Fibroblast of lung (primary cell): ENCODE data around the gene DCTN2. TPM values are rescaled to one million over a fixed set of nuclear protein-coding genes. Genes with fewer than 3 reads are reported as not detected.
"Not testable (repeated sequence)": the region's sequence is repeated elsewhere in the genome, so short reads cannot be mapped to it uniquely, and the experiment has no call there.

Experiments used
- DNase-seq, 2 donors: peaks; one replicate each; pipeline versions ENCODE4 v3.0.0 to v3.0.0-alpha.2; 2010; ENCODE audit warnings: low read depth in 2 of 2
- H2AFZ ChIP-seq: 2 replicates; pipeline ENCODE4 v1.5.1; 2012; ENCODE audit warnings: low read length, control low read depth, inconsistent platforms
- H3K27ac ChIP-seq: 2 replicates; pipeline ENCODE4 v1.5.1; 2011; ENCODE audit warnings: low read length, control low read depth; ENCODE audit not compliant: insufficient read depth
- H3K27me3 ChIP-seq: 2 replicates; pipeline ENCODE4 v1.5.1; 2011; ENCODE audit warnings: mild to moderate bottlenecking, low read length; ENCODE audit not compliant: control insufficient read depth, insufficient read depth
- H3K36me3 ChIP-seq: 2 replicates; pipeline ENCODE4 v1.5.1; 2011; ENCODE audit warnings: low read length; ENCODE audit not compliant: control insufficient read depth, insufficient read depth
- H3K4me1 ChIP-seq: 2 replicates; pipeline ENCODE4 v1.5.1; 2011; ENCODE audit warnings: low read length; ENCODE audit not compliant: control insufficient read depth, insufficient read depth; ENCODE audit errors: extremely low read depth
- H3K4me2 ChIP-seq: 2 replicates; pipeline ENCODE4 v1.5.1; 2011; ENCODE audit warnings: low read length, control low read depth; ENCODE audit not compliant: insufficient read depth; ENCODE audit errors: extremely low read depth
- H3K4me3 ChIP-seq, 4 experiments: fragments of 200-600 bp in 1 of 4; sonication (generic) in 1 of 4; replicated peaks in 1 of 4; 2 replicates each; pipeline ENCODE4 v1.5.1; 2011 to 2016; ENCODE audit warnings: low read length in 4 of 4, low read depth in 3 of 4, mild to moderate bottlenecking in 3 of 4, control low read depth in 2 of 4, inconsistent platforms in 1 of 4, mixed read lengths in 1 of 4; ENCODE audit not compliant: insufficient read depth in 1 of 4; ENCODE audit errors: control extremely low read depth in 1 of 4
- H3K79me2 ChIP-seq: 2 replicates; pipeline ENCODE4 v1.5.1; 2012; ENCODE audit warnings: mild to moderate bottlenecking, low read length, inconsistent platforms; ENCODE audit not compliant: control insufficient read depth, insufficient read depth
- H3K9ac ChIP-seq: 2 replicates; pipeline ENCODE4 v1.5.1; 2011; ENCODE audit warnings: mild to moderate bottlenecking, low read length, control low read depth; ENCODE audit not compliant: insufficient read depth
- H3K9me3 ChIP-seq: 2 replicates; pipeline ENCODE4 v1.5.1; 2012; ENCODE audit warnings: low read depth, low read length; ENCODE audit not compliant: control insufficient read depth, insufficient read depth
- H4K20me1 ChIP-seq: 2 replicates; pipeline ENCODE4 v1.5.1; 2011; ENCODE audit warnings: low read length; ENCODE audit not compliant: control insufficient read depth, insufficient read depth; ENCODE audit errors: extremely low read depth
- EZH2 ChIP-seq: IDR thresholded peaks from 2 replicates; pipeline ENCODE4 v1.5.1; 2012; ENCODE audit warnings: low read length, control low read depth, mild to moderate bottlenecking; ENCODE audit errors: missing control alignments
- polyA plus RNA-seq, 2 donors: library from polyadenylated mRNA; depleted of rRNA in 1 of 2; stranded (reverse) in 1 of 2; unstranded in 1 of 2; fragments of >200 nt; gene quantifications; 2 replicates each; pipeline ENCODE4 v1.2.1, GENCODE V29; 2011 to 2012; ENCODE audit warnings: missing spikeins in 1 of 2
- total RNA-seq: library from RNA; depleted of rRNA; stranded (reverse); fragments of >200 nt; gene quantifications from 2 replicates; pipeline ENCODE4 v1.2.1, GENCODE V29; 2014
- TF ChIP-seq, protein P1 (sequence below), 2 donors: IDR thresholded peaks in 1 of 2; conservative IDR thresholded peaks in 1 of 2; 1 replicate in 1 of 2; 2 replicates in 1 of 2; pipeline ENCODE4 v1.5.1; 2011 to 2012; ENCODE audit warnings: low read length in 2 of 2, control low read depth in 1 of 2, inconsistent platforms in 1 of 2, low read depth in 1 of 2, mild to moderate bottlenecking in 1 of 2

DCTN2 gene
- total and polyA plus RNA-seq, 2 donors (not counting 1 experiment from before 2014, with no cell fraction given) = 101 to 211 TPM

DNA sequence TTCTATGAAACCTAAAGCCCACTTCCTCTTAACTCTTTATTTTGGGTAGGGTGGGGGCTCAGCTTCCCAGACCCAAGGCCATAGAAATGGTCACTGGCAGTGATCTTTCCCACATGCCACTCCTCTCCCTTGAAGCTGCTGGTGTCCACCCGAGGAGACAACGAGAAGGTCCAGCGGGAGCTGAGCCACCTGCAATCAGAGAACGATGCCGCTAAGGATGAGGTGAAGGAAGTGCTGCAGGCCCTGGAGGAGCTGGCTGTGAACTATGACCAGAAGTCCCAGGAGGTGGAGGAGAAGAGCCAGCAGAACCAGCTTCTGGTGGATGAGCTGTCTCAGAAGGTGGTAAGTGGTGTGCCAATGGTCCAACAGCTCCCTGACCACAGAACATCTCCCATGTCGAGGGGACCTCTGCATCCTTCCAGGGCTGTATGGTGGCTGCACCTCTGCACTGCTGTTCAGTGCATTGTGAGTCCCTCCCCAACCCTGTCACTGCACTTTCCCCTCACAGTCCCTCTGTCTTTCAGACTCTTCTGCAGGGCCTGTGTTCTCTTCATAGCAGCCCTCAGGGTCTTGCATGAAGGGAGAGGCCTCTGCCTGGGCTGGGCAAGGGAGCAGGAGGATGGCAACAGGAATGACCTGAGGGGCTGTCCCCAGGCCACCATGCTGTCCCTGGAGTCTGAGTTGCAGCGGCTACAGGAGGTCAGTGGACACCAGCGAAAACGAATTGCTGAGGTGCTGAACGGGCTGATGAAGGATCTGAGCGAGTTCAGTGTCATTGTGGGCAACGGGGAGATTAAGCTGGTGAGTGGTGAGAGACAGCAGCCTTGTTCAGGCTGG, 25.2 kb upstream of the DCTN2 start:
- H3K9me3 ChIP-seq = no peaks in the 10 kb centered on the region
- no peak overlapping the region for H3K9ac ChIP-seq
- H3K27me3 ChIP-seq = no peaks in the 10 kb centered on the region
- H3K27ac ChIP-seq = no peak overlapping the region
- no peaks in the 10 kb centered on the region for H3K79me2 ChIP-seq
- H4K20me1 ChIP-seq = no peaks in the 10 kb centered on the region
- no peaks in the 10 kb centered on the region for H3K36me3 ChIP-seq
- H3K4me1 ChIP-seq = no peaks in the 10 kb centered on the region
- H3K4me2 ChIP-seq = no peak overlapping the region
- no peak overlapping the region for H3K4me3 ChIP-seq
- no peak for DNase-seq
- no peak for TF ChIP-seq EZH2
- TF ChIP-seq, protein P1, sequence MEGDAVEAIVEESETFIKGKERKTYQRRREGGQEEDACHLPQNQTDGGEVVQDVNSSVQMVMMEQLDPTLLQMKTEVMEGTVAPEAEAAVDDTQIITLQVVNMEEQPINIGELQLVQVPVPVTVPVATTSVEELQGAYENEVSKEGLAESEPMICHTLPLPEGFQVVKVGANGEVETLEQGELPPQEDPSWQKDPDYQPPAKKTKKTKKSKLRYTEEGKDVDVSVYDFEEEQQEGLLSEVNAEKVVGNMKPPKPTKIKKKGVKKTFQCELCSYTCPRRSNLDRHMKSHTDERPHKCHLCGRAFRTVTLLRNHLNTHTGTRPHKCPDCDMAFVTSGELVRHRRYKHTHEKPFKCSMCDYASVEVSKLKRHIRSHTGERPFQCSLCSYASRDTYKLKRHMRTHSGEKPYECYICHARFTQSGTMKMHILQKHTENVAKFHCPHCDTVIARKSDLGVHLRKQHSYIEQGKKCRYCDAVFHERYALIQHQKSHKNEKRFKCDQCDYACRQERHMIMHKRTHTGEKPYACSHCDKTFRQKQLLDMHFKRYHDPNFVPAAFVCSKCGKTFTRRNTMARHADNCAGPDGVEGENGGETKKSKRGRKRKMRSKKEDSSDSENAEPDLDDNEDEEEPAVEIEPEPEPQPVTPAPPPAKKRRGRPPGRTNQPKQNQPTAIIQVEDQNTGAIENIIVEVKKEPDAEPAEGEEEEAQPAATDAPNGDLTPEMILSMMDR (conservative IDR thresholded peaks at IDR 0.05 in 1 of 2, IDR thresholded peaks at IDR 0.05 in 1 of 2; ENCODE audit: low read depth in 1 of 2, low read length in 2 of 2) = no peak
- H2AFZ ChIP-seq = no peak overlapping the region

DNA sequence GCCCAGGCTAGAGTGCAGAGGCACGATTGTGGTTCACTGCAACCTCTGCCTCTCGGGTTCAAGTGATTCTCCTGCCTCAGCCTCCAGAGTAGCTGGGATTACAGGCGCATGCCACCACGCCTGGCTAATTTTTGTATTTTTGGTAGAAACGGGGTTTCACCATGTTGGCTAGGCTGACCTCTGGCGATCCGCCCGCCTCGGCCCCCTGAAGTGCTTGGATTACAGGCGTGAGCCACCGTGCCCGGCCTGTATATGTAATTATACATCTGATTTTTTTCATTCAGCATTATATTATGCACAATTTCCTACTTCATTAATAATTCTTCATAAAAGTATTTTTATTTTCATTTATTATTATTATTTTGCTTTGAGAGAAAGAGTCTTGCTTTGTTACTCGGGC, 23.4 kb upstream of the DCTN2 start:
- not testable (repeated sequence) for H3K36me3 ChIP-seq, H3K79me2 ChIP-seq, H3K9ac ChIP-seq, DNase-seq, H3K27me3 ChIP-seq, H4K20me1 ChIP-seq, H3K4me2 ChIP-seq, H3K9me3 ChIP-seq, H3K27ac ChIP-seq, H3K4me1 ChIP-seq, H2AFZ ChIP-seq, H3K4me3 ChIP-seq

DNA sequence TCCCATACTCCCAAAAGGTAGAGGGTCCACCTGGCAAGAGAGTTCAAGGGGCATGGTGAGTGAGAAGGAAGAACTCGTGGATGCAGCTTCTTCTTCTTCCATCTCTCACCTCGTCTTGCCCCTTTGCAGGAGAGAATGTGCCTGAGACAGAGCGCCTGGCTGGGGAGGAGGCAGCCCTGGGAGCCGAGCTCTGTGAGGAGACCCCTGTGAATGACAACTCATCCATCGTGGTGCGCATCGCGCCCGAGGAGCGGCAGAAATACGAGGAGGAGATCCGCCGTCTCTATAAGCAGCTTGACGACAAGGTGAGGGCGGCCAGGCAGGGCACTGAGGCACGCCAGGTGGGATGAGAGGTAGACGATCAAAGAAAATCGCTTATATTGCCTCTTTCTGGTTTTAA, 22.9 kb upstream of the DCTN2 start:
- Histone ChIP-seq H3K27ac (no peak overlapping the region), H3K79me2 (no peaks in the 10 kb centered on the region), H3K27me3 (no peaks in the 10 kb centered on the region), H3K36me3 (no peaks in the 10 kb centered on the region), H4K20me1 (no peaks in the 10 kb centered on the region), H3K4me3 (no peak overlapping the region), H3K9ac (no peak overlapping the region), H3K4me1 (no peaks in the 10 kb centered on the region), H3K9me3 (no peaks in the 10 kb centered on the region), H2AFZ (no peak overlapping the region), H3K4me2 (no peak overlapping the region)
- no peak for TF ChIP-seq EZH2
- TF ChIP-seq, protein P1 (conservative IDR thresholded peaks at IDR 0.05 in 1 of 2, IDR thresholded peaks at IDR 0.05 in 1 of 2; ENCODE audit: low read depth in 1 of 2, low read length in 2 of 2) = no peak
- DNase-seq = no peak
